Posterior cingulate gyrus (tissue), 11 donors: ENCODE data around the gene MOB3B.
"Not testable (repeated sequence)": the region's sequence is repeated elsewhere in the genome, so short reads cannot be mapped to it uniquely, and the experiment has no call there.

Source experiments
- DNase-seq, 10 donors: peaks; one replicate each; pipeline versions ENCODE4 v3.0.0 to v3.0.0-alpha.2; 2020 to 2021; ENCODE audit warnings: mixed read lengths in 3 of 10
- intact Hi-C: fragments of 100-400 bp; cut with DNase I; formaldehyde crosslinking; loops from one replicate; pipeline ENCODE4 v1.15.1; 2023

MOB3B gene

GRCh38 chr9:27487128-27487640 lies 42.4 kb downstream of the MOB3B start:
- intact Hi-C loops = no loop called here
- DNase-seq = no peak

GRCh38 chr9:27485158-27485557 lies 44.5 kb downstream of the MOB3B start:
- intact Hi-C loops = no loop called here
- DNase-seq = no peak

DNA sequence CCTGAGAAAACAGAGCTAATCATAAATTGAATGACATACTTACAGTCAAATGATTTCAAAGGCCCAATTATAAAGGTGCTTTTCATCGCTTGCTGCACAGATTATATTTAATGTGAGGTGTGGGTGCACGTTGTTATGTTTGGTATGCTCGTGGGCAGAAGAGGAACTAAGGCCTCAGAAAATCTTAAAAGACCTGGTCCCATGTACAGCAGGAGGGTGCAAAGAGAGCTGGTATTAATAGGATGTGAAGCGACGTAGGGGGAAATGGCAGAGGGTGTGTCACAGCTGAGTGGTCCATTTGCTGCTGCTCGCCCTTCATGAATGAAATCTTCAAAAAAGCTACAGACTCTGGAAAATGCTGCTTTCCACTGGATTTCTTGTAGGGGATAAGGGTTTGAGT lies 46.0 kb downstream of the MOB3B start:
- peak in 1 of 10 donors; percentile 30 for DNase-seq
- intact Hi-C loops = no loop called here

DNA sequence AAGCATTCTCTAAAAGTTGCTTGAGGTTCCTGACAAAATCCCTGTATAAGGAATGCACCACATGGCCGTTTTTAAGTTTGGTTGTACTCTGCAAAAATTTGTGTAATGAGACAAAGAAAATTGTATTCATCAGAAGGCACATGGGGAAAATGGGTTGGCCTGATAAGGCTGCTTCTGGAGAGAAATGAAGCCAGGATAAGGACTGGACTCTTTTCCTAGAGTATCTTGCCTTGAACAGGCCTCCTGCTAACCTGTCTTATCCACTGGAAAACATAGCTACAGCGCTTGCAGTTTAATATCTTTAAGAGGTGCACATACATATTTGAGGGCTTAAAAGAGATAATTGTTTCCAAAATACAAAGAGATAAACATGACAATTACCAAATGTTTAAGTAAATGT lies 46.9 kb downstream of the MOB3B start:
- no peak for DNase-seq
- intact Hi-C loops = no loop called here

DNA sequence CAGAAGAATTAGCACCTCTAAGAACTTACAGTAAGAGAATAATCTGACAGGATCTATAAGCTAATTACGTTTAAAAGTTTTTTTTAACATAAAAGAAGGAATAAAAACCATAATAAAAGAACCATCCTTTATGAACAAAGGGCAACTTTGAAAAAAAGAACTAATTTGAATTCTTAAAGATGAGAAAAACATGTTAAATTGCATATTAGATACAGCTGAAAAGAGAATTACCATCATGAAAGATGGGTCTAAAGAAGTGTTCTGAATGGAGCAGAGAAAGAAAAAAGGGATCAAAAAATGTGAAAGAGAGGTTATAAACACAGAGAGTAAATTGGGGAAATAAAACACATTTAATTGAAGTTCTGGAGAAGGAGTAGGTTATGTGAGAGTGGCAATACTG lies 51.3 kb downstream of the MOB3B start:
- intact Hi-C loops = no loop called here
- no peak for DNase-seq

DNA sequence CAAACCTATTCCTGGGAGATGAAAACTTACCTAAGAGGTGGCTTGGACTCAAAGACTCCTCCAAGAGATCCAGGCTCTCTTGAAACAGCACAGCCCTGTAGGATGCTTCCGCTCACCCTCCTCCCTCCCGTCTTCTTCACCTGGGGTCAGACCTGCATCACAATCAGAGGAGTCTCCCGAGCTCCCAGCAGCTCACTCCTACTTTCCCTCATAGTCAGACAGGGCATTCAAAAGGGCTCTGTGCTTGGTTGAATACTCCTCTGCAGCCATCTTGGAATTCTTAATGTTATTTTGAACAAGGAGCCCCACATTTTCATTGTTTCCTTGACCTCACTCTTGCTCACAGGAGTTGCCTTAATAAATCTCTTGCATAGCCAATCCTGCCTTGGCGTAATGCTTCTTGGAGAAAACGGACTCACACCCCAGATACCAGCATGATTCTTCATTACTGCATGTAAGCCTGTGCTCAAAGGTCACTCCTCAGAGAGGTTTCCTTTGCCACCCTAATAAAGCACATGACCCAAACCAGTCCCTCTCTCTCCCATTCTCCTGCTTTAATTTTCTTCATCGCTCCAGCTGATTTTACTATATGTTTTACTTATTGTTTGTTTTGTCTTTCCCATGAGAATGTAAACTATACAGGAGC lies 52.6 kb downstream of the MOB3B start:
- peak in 1 of 10 donors; percentile 36 for DNase-seq
- intact Hi-C loops = no loop called here

DNA sequence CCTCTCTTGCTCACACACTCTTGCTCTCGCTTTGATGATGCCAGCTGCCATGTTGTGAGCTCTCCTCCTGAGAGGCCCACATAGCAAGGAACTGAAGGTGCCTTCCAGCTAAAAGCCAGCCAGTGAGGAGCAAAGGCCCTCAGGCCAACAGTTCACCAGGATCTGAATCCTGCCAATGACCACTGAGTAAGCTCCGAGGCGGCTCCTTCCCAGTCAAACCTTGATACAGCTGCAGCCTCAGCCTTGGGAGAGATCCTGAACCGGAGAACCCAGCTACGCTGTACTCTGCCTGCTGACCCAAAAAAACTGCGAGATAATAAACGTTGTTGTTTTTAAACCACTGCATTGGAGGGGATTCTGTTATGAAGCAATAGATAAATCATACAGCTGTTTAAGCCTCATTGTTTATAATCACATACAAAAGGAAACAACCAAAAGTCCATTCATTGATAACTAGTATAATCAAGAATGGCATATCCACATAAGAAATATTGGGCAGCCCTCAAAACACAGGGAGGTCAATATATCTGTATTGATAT lies 54.5 kb downstream of the MOB3B start:
- peak in 1 of 10 donors; percentile 32 for DNase-seq
- intact Hi-C loops = no loop called here

DNA sequence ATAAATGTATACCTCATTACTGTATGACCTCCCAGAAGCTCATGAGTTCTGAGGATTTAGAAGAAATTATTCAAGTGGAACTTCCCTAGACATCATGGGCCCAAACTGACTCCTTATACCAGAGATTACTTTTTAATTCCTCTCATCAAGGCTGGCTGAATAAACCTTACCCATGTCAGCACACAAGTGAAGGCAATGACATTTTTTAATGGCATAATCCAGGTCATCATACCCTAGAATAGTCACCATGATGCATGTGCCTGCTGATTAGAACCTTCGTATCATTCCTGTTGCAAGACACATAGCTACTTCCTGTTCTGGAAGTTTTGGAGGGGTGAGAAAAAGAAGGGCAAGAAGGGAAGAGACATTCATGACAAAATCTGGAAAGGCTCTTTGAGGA lies 55.3 kb downstream of the MOB3B start:
- intact Hi-C loops = no loop called here
- DNase-seq = no peak

DNA sequence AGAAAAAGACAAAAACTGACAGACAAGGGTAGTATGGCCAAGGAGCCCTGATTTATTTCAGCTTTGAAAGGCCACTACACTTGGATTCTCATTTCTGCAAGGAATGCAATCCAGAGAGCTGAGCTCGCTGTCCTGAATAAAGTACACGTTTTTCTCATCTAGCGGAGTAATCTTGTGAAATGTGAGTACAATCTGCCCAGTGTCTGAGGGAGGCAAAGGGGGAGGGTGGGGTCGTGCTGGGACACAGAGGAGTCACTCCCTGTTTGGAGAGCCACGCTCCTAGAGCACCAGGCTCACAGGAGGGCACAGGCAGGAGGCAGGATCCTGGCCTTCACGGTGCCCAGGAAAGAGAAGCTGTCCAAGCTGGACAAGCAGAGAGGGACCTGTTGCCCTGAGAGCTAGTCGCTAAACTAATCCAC lies 56.5 kb downstream of the MOB3B start:
- intact Hi-C loops = no loop called here
- peak in 5 of 10 donors; percentile 27 to 84 (median 36) for DNase-seq

DNA sequence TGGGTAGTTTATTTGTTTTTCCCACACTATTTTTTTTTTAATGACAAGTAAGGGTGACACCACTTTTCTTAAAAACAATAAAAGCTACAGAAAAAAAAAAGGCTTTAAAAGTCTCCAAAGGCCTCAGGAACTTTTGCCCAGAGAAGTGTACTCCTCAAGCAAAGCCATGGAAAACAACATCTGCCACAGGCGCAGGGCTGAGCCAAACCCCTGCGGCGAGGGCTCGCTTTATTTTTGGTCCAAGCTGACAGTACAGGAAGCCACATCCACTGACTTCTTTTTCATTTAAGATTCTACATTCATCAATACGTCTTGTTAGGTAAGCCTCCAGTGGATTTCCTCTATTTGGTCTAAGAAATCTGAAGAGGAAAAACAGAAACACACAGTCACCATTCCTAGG lies 57.4 kb downstream of the MOB3B start:
- peak in 2 of 10 donors; percentile 82 to 86 for DNase-seq
- intact Hi-C loops = no loop called here

- DNase-seq = no peak
- intact Hi-C loops = no loop called here
Measured at GRCh38 chr9:27471789-27472188, 57.8 kb downstream of the MOB3B start.

- intact Hi-C loops = no loop called here
- DNase-seq = no peak
Measured at GRCh38 chr9:27471366-27471765, 58.2 kb downstream of the MOB3B start.

- no peak for DNase-seq
- intact Hi-C loops = no loop called here
Measured at GRCh38 chr9:27470291-27470856, 59.2 kb downstream of the MOB3B start.

GRCh38 chr9:27469550-27469949 lies 60.1 kb downstream of the MOB3B start:
- DNase-seq = no peak
- intact Hi-C loops = no loop called here

DNA sequence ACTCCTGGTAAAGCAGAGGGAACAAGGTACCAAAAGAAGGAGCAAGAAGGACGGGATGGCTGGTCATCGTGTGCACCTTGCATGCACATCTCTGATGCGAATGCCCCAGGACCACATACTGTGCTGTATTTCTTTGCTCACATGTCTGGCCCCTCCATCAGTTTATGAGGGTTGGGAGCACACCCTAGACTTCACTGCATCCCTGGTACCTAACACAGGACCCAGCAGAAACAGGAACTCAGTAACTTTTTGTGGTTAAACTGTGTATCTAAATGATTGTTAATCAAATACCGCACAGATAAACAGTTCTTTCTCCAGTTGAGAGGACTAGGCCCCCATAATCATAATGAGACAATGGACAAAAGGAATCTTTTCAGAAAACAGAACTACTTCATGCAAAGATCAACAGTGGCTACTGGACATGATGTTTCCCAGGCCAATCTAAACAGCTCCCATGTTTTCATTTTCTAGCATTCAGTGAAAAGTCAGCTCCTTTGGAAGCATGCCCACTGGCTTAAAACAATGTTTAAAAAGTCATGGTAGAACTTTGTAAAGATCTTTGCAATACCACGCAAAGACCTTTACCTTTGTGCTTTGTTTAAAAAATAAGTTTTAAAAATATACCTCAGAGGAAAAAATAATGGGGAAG lies 61.0 kb downstream of the MOB3B start:
- intact Hi-C loops = no loop called here
- DNase-seq = no peak

DNA sequence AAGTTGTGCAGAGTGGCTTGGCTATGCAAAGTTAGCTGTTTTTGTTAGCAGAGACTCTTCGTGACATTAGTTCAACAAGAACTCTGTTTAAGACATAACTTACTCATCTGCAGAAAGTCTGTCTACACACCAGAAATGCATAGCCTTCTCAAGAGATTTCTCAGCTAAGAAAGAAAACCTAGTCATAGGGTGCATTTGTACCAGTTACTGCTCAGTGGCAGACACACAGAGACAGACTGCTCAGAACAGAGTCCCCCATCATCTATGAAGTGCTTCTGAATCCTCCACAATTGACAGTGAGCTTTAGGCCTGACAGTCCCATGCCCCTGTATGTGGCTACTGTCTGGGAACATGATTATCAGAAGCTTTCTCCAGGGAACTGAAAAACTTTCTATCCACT lies 61.6 kb downstream of the MOB3B start:
- no peak for DNase-seq
- intact Hi-C loops = no loop called here

DNA sequence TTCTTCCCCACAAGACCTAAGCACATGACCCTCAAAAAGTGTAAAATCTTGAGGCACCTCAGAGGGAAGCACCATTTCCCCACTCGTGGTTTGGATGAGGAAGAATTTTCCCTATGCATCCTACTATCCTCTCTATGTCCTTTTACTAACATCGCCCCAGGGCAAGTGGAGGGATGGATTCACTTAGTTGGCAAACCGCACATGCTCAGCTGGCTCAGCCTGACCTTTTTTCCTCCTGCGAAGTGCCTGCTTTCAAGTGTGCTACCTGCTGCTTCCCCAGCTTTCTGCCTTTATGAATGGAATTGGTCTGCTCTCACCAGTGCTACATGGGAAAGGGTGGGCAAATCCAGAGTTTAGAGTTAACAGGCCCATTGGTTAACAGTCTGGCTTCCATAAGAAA lies 62.1 kb downstream of the MOB3B start:
- intact Hi-C loops = no loop called here
- no peak for DNase-seq

DNA sequence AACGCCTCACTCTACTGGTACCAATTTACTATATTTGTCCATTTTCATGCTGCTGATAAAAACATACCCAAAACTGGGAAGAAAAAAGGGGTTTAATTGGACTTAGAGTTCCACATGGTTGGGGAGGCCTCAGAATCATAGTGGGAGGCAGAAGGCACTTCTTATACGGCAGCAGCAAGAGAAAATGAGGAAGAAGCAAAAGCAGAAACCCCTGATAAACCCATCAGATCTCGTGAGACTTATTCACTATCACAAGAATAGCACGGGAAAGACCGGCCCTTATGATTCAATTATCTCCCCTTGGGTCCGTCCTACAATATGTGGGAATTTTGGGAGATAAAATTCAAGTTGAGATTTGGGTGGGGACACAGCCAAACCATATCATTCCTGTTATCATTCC lies 63.1 kb downstream of the MOB3B start:
- DNase-seq, intact Hi-C loops: not testable (repeated sequence)

- DNase-seq, intact Hi-C loops: not testable (repeated sequence)
Measured at GRCh38 chr9:27464950-27465349, 64.7 kb downstream of the MOB3B start.

DNA sequence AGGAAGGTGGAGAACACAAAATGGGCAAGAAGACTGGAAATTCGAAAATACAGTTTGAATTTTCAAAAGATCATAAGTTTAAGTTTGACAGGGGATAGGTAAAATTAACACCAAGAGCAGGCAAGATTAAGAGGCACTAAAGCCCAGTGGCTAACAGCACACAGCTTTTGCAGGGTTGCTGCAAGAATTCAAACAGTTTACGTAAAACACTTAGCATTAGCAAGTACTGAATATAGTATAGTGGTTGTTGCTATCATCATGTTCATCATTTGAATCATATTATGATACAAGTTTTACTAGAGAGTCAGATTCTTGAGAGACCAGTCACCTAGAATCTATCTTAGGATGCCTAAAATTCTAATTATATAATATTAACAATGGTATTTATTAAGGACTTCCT lies 66.8 kb downstream of the MOB3B start:
- intact Hi-C loops = no loop called here
- DNase-seq = no peak

DNA sequence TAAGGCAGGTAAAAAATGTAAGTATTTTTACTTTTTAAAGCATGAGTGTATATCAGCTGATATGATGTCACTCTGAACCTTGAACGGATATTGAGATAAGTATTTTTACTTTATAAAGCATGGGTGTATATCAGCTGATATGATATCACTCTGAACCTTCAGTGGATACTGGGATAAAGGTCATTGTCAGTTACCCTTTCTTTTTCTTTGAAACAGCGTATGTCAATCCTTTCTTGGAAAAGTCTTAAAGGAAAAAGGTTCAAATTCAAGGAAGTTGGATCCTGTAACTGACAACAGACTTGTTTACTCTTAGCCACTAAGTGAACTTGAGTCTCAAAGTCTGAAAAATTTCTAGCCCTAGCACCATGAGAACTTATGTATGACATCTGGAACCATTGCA lies 67.2 kb downstream of the MOB3B start:
- no peak for DNase-seq
- intact Hi-C loops = no loop called here
